ELF-1 (cell line): ENCODE data around the gene CCDC63.
"Not testable (repeated sequence)": the region's sequence is repeated elsewhere in the genome, so short reads cannot be mapped to it uniquely, and the experiment has no call there.

Experiments
- DNase-seq: peaks from one replicate; pipeline ENCODE4 v3.0.0-alpha.2; 2016; ENCODE audit warnings: low read depth, low spot score

The CCDC63 gene

DNA sequence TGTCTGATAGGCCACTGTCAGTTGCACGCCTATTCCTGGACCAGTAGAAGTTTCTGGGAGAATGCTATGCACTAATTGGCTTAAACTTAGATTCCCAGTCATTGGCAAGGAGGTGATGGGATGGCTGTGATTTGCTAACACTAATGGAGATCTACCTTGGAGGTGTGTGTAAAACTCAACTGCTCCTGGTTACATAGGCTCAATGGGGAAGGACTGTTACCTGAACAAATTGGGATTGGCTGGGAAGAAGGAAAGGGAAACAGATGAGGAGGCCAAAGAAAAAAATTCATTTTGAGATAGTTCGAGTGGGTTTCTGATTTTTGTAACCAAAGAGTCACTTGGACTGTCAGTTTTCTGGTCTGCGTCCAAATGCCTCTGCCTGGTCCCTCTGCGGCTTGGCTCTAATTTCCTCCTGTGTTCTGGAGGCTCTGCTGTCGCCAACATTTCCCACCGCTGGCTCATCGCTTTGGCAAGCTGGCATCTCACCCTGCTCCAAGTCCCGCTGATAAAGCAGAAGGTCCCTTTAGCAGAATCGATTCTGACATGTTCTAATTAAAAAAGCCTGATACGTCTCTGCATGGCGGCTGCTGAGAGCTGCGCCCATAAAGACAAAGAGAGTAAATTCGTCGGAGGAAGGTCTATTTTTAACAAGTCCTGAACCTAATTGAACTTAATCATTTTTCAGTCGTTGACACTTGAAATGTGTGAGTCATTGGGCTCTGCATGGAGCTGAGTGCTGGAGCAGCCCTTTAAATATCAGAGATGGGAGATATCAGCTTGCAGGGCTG lies 2.0 kb upstream of the CCDC63 start:
- DNase-seq, result no peak

DNA sequence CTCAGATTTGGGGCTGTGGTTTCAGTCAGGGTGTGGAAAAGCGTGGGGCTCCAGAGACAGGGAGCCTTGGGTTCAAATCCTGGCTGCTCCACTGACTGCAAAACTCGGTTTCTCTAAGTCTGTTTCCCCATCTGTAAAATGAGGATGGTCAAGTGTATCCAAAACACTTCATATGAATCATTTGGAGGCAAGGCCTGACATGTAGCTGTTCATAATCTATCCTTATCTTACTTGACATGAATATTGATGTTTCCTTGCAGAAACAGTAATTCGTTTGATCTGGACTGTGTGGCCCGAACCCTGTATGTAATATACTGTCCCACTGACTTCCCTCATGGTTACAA lies 1.5 kb upstream of the CCDC63 start:
- no peak for DNase-seq

DNA sequence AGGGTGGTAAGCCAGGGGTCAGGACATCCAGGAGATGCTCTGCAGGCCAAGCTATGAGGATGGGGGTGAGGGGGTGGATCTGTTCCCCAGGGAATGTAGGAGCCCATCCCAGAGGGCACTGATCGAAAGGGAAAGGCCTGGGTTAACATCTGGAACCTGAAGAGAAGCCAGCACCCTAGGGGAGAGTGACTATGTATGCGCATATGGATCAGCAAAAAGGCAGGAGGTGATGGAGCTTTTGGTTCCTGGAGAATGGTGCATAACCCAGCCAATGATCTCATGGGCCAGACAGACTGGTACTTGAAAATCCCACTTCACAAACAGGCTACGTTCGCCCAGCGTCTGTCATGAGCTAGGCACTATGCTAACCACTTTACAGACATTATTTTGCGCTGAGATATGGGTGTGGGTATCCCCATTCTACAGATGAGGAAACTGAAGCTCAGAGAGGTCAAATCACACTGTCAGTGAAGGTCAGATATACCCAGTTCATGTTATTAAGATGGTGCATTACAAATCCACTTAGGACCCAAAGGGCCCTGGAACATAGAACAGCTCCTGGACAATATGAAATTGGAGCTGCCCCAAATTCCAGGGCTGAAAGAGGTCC lies 1.6 kb downstream of the CCDC63 start:
- DNase-seq, result no peak

DNA sequence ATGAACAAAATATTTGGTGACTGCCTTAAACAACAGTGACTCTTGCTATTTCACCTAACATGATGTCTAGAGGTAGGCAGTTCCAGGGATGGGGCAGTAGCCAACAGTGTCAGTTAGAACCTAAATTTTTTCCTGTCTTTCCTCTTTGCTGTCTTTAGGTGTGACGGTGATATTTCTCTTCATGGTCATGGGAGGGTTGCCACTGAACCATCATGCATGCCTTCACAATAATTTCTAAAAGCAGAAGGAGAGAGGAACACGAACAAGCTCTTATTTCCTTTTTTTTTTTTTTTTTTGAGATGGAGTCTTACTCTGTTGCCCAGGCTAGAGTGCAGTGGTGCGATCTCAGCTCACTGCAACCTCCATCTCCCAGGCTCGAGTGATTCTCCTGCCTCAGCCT lies 2.4 kb downstream of the CCDC63 start:
- no peak for DNase-seq

DNA sequence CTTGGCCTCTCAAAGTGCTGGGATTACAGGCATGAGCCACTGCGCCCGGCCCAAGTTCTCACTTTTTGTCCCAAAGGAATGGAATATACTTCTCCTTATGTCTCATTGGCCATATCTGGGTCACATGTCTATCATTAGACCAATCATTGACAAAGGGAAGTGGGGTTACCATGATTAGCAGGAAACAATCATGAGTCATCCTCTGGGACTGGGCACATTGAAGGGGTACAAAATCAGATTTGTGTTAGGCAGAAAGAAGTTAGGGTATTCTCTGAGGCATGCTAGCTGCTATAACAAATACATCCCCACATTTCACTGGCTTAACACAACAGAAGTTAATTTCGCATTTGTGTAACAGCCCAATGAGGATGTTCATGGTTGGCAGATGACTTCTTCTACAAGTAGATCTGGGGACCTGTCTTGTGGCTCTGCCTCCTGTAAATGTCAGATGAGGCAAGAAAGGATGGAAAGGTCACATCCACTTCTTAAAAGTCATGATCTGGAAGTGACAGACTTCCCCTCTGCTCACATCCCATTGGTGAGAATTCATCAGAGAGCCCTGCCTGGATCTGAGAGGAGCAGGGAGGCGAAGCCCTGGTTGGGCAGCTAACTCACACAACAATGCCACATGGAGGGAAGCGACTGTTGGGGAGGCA lies 3.1 kb downstream of the CCDC63 start:
- no peak for DNase-seq

DNA sequence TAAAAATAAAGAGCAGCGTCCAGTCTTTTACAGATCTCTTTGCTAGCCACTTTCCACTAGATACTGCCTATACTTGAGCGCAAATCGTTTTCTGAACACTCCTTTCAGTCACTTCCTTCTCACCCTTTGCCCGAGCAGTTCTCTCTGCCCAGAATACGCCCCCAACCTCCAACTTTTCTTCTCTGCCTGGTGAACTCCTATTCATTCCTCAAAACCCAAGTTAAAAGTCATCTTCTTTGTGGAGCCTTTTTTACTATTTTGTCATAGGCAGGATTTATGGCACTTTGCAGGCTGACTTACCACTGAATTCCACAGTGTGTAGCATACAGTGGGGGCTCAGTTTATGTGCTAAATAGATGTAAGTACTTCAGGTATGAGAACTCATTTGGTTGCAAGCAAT lies 4.0 kb downstream of the CCDC63 start:
- DNase-seq, result no peak

DNA sequence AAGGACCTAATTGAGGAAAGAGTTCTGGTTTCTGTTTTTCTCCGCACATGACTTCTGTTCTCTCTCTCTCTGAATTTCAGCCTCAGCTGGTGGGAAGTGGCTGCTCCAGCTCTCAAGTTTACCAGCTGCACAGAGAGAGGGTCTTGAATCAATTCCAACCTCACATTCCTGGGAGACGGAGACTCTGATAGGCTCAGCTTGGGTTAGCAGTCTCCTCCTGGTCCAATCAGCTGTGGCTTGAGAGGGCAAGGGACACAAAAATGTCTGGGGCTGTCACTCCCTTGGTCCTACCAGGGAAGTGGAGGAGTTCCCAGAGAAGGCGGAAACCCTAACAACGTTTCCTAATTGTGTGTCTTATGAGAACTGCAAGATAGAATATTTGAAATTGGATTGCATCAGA lies 7.0 kb downstream of the CCDC63 start:
- DNase-seq, result peak; percentile 29

DNA sequence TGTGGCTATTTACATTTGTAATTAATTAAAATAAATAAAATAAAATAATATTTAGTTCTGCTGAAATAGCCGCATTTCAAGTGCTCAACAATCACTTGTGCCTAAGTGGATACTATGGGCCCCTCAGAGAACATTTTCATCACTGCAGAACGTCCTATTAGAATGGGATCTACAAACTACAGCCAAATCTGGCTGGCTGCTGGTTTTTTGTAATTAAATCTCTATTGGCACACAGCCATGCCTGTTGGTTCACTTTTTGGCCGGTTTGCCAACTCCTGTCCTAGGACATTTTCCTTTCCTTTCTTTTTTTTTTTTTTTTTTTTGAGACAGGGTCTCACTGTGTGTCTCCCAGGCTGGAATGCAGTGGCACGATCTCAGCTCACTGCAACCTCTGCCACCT lies 9.8 kb downstream of the CCDC63 start:
- no peak for DNase-seq

DNA sequence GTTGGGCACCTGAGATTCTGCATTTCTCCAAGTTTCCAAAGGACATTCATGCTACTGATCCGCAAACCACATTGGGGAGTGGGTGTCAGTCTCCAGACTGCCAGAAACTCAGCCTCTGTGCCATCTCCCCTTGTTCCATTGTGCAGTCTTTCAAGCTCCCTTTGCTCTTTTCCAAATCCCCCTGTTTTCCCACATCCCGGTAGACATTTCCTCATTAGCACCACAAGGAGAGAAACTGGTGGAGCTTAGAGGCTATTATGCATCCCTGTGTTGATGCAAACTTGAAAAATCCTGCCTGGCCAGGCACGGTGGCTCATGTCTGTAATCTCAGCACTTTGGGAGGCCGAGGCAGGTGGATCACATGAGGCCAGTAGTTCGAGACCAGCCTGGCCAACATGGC lies 10.7 kb downstream of the CCDC63 start:
- peak; percentile 23 for DNase-seq

DNA sequence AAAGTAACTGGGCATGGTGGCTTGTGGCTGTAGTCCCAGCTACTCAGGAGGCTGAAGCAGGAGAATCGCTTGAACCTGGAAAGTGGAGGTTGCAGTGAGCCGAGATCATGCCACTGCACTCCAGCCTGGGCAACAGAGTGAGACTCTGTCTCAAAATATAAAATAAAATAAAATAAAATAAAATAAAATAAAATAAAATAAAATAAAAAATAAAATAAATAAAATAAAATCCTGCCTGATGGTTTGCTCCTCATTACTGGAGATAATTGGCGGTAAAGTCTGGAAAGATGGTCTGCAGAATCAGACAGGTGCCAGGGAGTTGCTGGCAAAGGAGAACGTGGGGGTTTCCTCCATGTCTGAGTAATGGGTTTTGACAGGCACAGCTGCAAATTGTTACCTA lies 11.2 kb downstream of the CCDC63 start:
- not testable (repeated sequence) for DNase-seq

DNA sequence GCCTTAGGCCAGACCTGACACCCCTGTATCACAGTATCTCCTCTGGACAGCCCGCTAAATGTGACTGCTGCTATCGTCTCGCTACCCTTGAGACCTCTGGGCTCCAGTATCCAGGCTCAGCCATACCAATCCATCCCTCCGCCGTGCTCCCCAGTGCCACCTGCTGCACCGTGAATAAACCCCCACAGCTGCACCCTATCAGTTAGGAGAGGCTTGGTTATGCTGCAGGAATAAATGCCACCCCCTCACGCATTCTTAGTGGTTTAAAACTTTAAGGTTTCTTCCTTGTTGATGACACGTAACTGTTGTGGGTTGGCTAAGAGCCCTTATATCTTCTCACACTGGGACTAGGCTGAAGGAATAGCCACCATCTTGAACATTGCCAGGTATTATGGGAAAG lies 12.1 kb downstream of the CCDC63 start:
- no peak for DNase-seq

DNA sequence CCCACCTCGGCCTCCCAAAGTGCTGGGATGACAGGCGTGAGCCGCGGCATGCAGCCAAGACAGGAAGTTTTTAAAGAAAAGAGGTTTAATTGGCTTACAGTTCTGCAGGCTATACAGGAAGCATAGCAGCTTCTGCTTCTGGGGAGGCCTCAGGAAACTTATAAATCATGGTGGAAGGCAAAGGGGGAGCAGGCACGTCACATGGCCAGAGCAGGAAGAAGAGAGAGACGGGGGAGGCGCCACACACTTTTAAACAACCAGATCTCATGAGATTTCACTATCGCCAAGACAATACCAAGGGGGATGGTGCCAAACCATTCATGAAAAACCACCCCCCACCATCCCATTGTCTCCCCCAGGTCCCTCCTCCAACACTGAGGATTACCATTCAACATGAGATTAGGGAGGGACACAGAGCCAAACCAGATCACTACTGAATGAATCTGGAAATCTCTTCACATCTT lies 14.1 kb downstream of the CCDC63 start:
- peak; percentile 37 for DNase-seq

DNA sequence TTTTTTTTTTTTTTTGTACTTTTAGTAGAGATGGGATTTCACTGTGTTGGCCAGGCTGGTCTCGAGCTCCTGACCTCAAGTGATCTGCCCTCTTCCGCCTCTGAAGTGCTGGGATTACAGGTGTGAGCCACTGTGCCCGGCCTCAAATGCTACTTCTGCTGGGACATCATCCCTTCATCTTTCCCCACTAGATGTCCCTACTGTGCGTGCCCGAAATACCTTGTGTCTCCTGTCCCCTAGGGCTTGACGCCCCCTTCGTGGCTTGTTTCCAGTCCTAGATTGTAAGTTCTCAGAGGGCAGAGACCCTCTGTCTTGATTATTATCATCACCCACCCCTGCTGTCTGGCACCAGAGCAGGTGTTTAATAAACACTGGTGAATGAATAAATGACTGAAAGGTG lies 14.9 kb downstream of the CCDC63 start:
- DNase-seq, result peak; percentile 22

DNA sequence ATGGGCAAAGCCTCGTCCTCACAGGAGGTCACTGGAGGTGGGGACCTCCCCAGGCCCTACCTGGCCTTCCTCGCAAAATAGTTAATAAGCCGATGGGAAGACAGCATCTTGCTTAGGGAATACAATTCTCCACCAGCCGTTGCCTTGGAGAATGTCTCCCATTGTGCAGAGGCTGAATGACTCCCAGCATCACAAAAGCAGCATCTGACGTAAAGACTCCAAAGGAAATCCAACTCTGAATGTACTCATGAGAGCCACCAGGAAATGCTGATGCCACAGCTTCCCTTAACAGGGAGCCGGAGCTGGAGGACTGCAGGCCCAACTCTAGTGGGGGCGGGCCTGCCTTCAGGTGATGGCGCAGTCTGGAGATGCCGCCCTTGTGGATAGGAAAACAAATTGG lies 15.5 kb downstream of the CCDC63 start:
- no peak for DNase-seq

DNA sequence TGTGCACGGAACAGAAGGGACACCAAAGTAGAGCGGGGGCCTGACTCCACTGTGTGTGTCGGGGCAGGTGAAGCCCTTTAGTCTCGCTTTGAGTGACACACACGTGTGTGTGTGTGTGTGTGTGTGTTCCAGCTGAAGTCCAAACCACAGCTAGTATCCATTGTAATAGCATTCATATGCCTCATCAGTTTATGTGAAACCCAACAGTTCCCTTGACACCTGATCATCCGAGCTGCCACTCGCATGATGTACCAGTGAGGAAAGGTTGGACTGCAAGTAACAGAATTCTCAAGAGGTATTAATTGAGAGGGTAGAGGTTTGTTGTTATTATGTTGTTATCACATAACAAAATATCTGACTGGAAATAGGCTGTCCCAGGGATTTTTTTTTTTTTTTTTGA lies 16.4 kb downstream of the CCDC63 start:
- DNase-seq, result no peak

DNA sequence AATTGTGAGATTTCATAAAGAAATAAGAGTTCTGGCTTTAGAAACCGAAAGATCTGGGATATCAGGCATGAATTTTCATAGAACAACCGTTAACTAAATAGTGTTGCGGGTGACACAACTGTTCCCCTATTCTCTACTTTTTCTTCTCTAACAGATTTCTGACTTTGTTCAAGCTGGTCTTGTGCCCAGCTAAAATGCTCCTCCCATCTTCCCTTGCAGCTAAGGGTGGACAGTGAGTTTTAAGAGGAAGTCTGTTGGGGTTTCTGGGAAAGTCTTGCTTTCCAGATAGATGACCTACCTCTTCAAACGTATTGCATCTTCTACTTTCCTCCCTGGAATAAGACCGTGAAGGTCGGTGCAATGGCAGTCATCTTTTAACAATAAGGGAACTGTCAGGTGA lies 18.7 kb downstream of the CCDC63 start:
- no peak for DNase-seq

DNA sequence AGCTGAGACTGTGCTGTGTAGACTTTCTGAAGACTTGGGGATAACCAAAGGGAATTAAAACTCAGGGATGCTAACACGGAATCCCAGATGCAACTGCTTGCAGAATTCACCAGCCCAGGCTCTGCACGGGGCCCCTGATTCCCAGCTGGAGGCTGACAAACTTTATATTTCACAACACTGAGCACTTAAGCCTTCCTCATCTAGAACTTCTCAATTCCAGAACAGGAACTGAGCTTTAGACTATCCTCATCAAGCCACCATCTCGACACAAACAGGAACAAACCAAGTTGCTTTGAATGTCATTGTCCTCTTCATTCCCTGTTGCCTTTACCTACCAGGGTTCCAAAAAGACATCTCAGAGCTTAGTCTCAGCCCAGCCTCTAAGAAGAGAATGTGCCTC lies 22.2 kb downstream of the CCDC63 start:
- DNase-seq, result no peak

DNA sequence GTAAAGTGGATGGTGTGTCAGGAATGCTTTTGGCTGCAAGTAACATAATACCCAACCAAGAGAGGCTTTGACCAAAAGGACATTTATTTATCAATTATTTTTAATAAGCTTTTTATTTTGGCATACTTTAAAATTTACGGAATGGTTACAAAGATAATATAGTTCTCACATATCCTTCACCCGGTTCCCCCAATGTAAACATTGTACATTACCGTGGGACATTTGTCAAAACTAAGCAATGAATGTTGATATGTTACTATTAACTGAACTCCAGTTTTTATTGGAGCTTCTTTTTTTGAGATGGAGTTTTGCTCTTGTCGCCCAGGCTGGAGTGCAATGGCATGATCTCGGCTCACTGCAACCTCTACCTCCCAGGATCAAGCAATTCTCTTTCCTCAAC lies 23.0 kb downstream of the CCDC63 start:
- DNase-seq, result no peak

DNA sequence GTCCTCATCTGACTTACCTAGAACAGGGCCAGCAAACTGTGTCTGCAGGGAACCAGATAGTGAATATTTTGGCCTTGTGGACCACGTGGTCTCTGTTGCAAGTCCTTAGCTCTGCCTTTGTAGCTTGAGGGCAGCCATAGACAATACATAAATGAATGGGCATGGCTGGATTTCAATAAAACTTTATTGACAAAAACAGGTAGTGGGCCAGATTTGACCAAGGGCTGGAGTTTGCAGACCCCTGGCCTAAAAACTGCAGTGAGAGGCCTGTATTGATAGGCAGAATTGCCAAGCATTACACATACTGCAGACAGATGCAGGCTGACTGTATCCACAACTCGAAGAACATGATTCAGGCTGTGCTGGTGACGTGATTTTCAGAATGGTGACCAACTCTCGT lies 25.3 kb downstream of the CCDC63 start:
- no peak for DNase-seq

DNA sequence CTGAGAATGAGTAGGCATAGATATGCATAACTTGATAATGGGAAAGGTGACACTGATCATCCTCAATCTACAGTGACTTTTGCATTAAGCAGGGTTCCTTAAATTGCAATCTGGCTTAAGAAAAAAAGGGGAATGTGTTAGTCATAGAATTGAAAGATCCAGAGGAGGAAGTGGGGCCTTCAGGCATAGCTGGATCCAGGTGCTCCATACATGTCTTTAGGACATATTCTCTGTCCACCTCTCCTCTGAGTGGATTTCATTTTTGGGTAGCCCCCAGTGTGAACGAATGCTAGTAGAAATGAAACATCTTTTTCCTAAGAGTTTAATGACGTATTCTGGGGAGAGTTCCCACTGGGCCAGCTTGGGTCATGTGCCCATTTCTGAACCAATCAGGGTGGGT lies 27.6 kb downstream of the CCDC63 start:
- DNase-seq, result no peak

DNA sequence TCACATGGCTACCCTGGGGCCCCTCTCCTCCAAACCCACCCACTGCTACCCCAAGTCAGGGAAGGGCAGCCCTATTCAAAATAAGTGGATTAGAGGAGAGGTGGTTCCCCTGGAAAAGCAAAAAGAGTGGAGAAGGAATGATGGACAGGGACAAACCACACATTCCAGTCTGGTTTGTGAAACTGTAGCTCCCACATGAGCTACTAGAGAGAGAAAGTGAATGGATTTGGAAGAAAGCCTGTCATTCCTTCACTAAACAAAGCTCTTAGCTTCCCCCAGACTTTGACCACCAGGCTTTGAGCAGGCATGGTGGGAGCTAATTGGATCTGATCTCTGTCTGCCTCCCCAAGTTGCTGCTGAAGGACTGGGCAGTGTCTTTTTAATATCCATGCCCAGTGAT lies 28.0 kb downstream of the CCDC63 start:
- DNase-seq, result no peak

DNA sequence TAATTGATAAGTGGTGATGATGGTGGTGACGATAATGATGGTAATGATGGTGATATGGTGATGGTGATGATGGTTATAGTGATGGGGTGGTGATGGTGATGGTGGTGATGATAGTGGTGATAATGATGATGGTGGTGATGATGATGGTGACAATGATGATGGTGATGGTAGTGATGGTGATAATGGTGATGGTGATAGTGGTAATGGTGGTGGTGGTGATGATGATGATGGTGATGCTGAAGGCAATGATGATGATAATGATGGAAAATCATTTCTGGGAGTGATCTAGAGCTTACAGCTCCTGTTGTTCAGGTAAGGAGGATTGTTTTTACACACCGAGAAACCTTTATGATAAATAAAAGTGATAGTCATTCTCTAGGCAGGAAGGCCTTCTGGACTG lies 33.9 kb downstream of the CCDC63 start:
- DNase-seq, result no peak

DNA sequence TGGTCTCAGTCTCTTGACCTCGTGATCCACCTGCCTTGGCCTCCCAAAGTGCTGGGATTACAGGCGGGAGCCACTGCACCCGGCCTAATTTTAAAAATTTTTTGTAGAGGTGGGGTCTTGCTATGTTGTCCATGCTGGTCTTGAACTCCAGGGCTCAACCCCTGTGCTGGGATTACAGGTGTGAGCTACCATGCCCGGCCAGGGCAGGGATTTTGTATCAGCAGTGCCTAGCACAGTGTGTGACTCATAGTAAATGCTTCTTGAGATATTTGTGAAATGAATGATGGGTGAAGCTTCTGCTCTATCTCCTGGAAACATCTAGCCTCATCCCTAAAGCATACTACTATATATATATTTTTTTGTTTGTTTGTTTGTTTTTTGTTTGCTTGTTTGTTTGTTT lies 36.5 kb downstream of the CCDC63 start:
- DNase-seq, result no peak
